GM18951 (cell line): ENCODE results near the gene AURKAIP1.

ENCODE experiments used
- POLR2A ChIP-seq: IDR thresholded peaks from 4 replicates; pipeline ENCODE4 v1.6.1; 2011; ENCODE audit warnings: mild to moderate bottlenecking; ENCODE audit not compliant: insufficient read length, insufficient read depth; ENCODE audit errors: extremely low read depth
- in situ Hi-C: fragments of 300-500 bp; cut with MboI; formaldehyde crosslinking; loops from one replicate; pipeline ENCODE4 v1.12.0; 2022; ENCODE audit warnings: low sequenced_read_pairs, mixed read lengths, inconsistent platforms; ENCODE audit not compliant: unreplicated experiment

Gene AURKAIP1

DNA sequence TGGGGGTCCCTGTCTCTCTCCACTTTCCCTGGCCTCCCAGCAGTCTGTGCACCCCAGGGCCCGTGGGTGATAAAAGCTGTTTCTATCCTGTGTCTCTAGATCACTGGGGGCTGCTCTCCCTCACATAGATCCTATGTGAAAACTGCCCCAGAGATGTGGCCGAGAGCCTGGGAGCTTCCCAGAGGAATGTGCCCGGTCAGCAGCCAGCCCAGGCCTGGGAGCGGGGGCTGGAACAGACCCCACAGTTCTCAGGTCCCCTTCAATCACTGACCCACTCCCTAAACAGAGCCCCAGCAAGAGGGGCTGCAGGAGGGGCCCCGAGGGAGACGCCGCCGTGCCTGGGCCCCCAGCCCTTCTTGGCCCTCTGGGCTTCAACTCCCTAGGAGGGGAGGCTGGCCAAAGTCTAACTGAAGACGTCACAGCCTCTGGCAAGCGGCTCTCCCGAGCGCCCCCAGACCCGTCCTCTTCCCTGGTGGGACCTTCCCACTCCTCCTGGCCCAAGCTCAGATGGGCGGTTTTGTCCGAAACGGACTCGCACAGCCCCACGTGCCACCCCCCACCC, 17.1 kb downstream of the AURKAIP1 start:
- in situ Hi-C loops: no loop called here
- TF ChIP-seq POLR2A: no peak

DNA sequence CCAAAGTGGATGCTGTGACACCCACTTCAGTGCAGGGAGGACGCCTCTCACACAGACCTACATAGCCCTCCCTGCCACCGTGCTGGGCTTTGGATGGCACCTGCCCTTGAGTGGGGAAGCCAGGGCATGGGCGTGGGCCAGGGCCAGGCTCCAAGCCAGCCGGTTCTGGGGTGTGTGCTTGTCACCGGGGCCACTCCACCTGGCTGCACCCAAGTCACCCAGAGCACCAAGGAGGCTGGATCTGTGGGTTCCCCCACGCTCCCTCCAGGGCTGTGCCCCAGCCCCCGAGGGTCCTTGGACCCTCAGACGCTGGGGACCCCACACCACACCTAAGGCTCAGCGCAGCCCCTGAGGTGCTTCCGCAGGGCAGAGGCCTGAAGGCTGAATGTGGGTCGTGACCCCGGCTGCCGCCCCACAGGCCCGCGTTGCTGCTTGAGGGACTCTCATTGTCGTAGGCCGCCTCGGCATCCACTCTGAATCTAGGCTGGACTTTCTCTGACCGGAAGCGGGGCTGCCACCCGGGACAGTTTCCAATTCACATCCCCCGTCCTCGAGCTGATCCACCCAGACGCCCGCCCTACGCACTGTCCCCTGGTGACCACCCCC, 18.1 kb downstream of the AURKAIP1 start:
- TF ChIP-seq POLR2A: no peak
- in situ Hi-C loops: no loop called here

DNA sequence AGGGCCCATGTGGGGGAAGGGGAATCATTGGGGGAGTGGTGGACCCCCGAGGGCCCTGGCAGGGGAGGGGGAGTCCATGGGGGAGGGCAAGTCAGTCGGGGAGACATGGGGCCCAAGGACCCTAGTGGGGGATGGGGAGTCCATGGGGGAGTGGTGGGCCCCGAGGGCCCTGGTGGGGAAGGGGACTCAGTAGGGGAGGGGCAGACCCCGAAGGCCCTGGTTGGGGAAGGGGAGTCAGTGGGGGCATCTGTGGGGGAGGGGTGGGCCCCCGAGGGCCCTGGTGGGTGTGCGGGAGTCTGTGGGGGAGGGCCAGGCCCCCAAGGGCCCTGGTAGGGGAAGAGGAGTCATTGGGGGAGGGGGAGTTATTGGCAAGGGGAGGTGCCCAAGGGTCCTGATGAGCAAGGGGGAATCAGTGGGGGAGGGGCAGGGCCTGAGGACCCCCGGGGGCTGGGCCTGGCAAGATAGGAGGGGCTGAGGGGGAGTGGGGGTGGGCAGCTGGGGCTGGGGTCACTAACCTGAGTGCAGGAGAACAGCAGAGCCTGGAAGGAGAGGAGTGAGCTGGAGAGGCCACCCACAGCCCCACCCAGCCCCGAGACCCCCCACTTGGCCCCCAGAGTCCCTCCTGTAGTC, 18.7 kb downstream of the AURKAIP1 start:
- in situ Hi-C loops: no loop called here
- no peak for TF ChIP-seq POLR2A

DNA sequence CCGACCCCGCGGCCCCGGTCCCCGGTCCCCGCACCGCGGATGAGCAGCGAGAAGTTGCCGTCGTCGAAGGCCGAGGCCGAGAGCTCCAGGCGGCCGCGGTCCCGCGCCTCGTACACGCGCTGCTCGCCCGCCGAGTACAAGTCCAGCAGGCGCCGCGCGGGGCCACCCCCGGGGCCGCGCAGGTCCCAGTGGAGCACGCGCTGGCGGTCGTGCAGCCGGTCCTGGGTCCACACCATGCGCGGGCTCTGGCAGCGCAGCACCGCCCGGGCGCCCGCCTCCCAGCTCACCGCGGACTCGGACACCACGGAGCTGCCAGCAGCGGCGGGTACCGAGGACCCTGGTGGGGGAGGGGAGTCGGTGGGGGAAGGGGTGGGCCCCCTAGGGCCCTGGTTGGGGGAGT, 19.6 kb downstream of the AURKAIP1 start:
- no peak for TF ChIP-seq POLR2A
- in situ Hi-C loops: no loop called here

DNA sequence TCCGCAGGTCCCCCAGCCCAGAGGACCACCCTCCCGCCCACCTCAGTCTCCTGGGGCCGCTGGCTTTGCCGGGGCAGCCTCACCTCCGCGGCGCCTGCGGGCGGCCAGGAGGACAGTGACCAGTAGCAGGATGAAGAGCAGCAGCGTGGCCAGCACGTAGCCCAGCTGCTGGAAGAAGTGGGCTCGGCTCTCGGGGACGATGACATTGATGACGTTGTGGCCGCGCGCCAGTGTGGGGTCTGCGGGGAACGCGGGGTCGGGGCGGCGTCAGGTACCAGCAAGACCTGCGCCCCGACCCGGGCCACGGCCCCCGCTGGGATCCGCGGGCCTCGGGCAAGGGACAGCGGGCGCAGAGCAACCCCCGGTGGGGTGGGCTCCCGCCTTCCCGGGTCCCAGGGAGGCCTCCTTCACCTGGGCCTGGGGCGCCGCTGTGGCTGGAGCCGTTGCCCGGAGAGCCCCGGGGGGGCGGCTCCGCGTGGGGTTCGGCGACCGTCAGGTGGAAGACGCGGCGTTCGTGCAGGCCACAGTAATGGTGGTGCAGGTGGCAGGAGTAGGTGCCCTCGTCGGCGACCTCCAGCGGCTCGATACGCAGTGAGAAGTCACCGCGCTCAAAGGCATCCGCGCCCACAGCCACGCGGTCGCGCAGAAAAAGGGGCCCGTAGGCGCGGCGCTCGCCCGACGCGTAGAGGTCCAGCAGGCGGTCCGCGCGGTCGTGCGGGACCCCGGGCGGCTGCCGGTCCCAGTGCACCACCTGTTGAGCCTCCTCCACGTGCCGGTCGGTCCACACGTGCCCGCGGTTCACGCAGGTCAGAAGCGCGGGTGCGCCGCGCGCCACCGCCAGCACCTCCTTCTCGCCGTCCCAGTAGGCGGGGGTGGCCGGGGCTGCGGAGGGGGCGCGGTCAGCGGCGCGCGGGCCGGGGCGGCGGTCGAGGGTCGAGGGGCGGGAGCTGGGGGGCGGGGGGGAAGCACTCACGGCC, 20.4 kb downstream of the AURKAIP1 start:
- no peak for TF ChIP-seq POLR2A
- in situ Hi-C loops: no loop called here

DNA sequence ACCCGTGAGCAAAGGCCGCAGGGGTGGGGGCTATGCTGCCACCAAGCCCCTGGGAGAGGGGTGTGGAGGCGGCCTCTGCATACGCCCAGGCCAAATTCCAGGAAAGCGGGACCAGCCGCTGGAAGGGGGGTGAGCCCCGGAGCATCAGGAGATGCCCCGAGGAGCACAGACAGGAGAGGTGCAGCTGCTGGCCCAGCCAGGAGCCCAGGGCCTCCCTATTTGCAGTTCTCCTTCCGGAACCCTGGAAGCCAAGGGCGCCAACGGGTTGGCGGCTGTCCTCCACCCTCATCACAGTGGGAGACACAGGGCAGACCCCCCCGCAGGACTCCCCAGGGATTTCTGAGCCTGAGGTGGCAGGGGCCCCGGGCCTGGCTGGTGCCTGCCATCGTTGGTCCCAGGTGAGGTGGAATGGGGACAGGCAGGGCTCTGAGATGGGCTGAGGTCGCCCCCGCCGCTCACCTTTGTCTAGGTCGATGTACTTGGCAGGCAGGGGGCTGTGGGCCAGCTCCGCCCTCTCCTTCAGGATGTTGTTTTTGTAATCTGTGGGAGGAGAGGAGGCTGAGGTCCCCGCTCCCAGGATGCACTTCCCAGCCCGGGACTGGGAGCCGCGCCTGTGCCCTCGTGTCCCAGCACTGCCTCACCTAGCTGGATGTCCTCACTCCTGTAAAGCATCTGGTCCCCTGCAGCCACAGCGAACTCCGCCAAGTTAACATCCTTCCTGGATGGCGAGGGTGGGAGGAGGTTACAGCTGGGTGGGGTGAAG, 21.4 kb downstream of the AURKAIP1 start:
- in situ Hi-C loops: no loop called here
- TF ChIP-seq POLR2A: no peak

DNA sequence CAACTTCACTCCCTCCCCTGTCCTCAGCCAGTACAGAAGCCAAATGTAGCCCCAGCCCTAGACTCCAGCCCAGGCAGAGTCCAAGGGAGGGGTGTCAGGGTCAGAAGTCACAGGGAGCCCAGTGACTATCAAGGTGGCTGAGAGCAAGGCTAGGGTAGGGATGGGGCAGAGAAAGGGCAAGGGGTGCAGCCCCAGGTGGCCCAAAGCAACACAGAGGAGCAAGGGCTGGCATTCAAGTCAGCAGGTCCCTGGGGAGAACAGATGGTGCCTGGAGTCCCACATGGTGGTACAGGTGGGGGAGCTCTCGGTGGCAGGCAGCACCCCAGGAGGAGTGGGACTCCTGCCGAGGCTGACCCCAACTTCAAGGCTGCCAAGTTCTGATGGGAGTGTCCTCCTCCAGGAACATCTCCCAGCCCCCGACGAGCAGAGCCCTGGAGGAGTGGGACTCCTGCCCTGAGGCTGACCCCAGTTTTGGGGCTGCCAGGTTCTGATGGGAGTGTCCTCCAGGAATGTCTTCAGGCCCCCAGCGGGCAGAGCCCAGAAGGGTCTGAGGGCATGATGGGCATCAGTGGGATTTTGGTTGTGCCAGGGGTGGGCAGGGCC, 22.1 kb downstream of the AURKAIP1 start:
- TF ChIP-seq POLR2A: no peak
- in situ Hi-C loops: no loop called here

DNA sequence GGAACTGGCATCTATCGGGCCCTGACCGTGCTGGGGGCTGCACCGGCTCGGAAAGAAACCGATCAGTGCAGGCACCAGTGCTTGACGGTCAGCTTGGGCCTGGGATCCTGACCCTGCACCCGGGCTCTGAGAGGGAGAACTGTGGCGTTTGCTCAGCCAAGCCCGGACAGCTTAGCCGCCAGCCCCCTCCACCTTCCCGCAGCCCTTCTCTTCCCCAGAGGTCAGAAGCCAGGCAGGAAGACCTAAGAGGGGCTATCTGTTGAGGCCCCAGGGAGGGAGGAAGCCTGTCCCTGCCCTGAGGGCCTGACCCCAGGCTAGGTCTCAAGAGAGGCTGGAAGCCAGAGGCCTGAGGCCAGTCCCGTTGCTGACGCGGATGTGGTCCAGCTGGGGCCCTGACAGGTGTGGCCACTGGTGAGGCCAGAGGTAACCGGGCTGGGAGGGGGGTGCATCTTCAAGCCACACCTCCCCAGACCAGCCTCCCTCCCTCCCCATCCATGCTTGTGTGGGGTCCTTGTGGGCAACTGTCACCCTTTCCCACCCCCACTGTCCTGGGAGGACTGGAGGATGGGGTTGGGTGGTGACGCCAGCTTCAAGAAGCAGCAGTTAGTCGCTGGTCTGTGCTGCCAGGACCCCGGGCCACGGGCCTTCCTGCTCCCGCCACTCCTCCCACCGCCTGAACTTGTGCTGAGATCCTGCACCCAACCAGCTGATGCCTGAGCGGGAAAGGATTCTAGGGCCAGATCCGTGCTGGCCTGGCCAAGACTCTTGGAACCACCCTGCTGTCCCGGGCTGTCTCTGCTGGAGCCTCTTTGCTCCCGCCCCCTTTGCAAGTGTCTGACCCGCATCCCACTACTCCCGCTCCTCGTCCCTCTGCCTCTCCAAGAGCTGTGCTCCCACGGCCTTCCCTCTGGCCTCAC, 23.2 kb downstream of the AURKAIP1 start:
- no peak for TF ChIP-seq POLR2A
- in situ Hi-C loops: no loop called here

DNA sequence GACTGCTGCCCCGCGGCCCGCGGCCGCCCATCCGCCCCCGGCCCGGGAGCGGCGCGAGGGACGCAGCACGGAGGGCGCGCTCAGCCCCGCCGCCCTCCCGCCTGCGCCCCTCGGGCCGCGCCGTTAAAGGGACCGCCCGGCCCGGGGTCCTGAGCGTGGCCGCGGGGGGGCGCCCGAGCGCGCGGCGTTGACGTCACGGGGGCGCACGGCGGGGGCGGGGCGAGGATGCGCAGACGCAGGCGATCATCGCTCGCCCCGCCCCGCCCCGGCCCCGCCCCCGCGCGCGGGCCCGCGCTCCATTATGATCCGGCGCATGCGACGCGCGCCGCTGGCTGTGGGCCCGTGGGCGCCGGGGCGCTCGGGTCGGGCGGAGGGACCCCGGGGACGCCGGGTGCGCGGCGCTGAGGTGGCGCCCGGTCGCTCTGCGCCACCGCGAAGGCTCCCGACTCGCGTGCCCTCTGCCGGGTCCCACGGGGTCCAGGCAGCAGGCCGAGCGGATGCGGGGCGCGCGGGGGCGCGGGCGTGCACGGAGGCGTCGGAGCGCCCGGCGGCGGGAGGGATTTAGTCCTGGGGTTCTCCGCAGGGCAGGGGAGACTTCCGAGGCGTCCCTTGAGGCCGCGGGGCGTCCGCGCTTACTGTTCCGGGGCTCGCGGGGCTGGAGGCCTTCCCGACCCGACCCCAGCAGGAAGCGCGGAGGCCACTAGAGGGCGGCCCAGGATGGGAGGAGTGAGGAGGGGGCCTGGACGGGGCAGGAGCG, 25.6 kb downstream of the AURKAIP1 start, which contains the start of gene DVL1:
TSS of gene DVL1 (minus strand) at position 163 of the 757 bp plus-strand sequence. CDS start 353 bp downstream, outside the sequence.
- in situ Hi-C loops: no loop called here
- peak; percentile 79 for TF ChIP-seq POLR2A

DNA sequence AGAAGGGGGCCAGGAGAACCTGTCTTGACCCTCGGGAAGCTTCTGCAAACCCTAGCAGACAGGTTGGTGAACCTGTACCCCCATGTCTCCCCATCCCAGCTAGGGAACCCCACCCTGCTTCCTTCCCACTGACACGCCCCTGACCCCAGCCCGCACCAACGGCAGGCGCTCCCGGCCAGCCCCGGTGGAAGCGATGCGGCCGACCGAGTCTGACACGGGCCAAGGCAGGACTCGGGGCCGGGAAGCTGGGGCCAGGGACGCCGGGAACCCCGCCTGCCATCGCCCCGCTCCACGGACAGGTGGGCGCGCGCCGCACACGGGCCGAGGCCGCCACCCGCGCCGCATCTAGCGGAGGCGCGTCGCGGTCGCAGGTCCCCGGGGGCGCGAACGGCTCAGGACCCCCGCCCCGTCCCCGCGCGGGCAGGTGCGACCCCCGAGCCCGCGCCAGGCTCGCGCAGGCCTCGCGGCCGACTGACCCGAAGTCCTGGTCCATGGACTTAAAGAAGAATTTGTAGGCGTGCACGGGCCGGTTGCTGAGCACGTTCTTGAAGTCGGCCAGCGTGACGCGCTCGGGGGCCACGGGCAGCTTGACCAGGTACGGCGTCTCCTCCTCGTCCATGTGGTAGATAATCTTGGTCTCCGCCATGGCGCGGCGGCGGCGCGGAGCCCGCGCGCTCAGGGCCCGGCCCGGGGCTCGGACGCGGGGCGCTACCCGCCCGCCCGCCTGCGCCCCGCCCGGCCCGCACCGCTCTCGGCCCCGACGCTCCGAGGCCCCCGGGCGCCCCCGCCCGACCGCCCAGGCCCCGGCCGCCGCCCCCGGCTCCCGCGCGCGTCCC, 26.4 kb downstream of the AURKAIP1 start:
- TF ChIP-seq POLR2A: no peak
- in situ Hi-C loops: no loop called here
